Glutamatergic neuron (in vitro differentiated cells): ENCODE results near the gene RWDD3. TPM values are rescaled to one million over a fixed set of nuclear protein-coding genes. Genes with fewer than 3 reads are reported as not detected.

Experiments used
- DNase-seq: peaks from one replicate; pipeline ENCODE4 v3.0.0; 2022
- H3K27ac Mint-ChIP-seq: one replicate; pipeline ENCODE4 v1.8.0; 2020; ENCODE audit warnings: mild to moderate bottlenecking, mixed read lengths, inconsistent platforms; ENCODE audit not compliant: unreplicated experiment
- H3K27me3 Mint-ChIP-seq: one replicate; pipeline ENCODE4 v1.8.0; 2020; ENCODE audit warnings: mild to moderate bottlenecking, moderate library complexity, mixed read lengths, inconsistent platforms; ENCODE audit not compliant: unreplicated experiment
- H3K36me3 Mint-ChIP-seq: one replicate; pipeline ENCODE4 v1.8.0; 2020; ENCODE audit warnings: mild to moderate bottlenecking, mixed read lengths, inconsistent platforms; ENCODE audit not compliant: unreplicated experiment
- H3K4me1 Mint-ChIP-seq: one replicate; pipeline ENCODE4 v1.8.0; 2020; ENCODE audit warnings: mild to moderate bottlenecking, low read depth, mixed read lengths, inconsistent platforms; ENCODE audit not compliant: unreplicated experiment
- H3K4me3 Mint-ChIP-seq: one replicate; pipeline ENCODE4 v1.8.0; 2020; ENCODE audit warnings: mild to moderate bottlenecking, mixed read lengths, inconsistent platforms; ENCODE audit not compliant: unreplicated experiment
- H3K9me3 Mint-ChIP-seq: one replicate; pipeline ENCODE4 v1.8.0; 2020; ENCODE audit warnings: mild to moderate bottlenecking, moderate library complexity, mixed read lengths, inconsistent platforms; ENCODE audit not compliant: unreplicated experiment
- total RNA-seq: library from RNA; stranded (reverse); fragmentation: NEBNext Ultra II Directional; extraction: Animal tissue kit (Norgen Biotek cat#: 25700); gene quantifications from one replicate; pipeline ENCODE4 v1.2.1, GENCODE V29; 2021; ENCODE audit not compliant: unreplicated experiment
- TF ChIP-seq, protein P1 (sequence below): fragments of 200-600 bp; sonication (generic); IDR thresholded peaks from one replicate; pipeline ENCODE4 v1.5.0; 2021; ENCODE audit not compliant: partially characterized antibody, unreplicated experiment

RWDD3 gene
- total RNA-seq, 1 donor from 2014 or later: 17.5 TPM

DNA sequence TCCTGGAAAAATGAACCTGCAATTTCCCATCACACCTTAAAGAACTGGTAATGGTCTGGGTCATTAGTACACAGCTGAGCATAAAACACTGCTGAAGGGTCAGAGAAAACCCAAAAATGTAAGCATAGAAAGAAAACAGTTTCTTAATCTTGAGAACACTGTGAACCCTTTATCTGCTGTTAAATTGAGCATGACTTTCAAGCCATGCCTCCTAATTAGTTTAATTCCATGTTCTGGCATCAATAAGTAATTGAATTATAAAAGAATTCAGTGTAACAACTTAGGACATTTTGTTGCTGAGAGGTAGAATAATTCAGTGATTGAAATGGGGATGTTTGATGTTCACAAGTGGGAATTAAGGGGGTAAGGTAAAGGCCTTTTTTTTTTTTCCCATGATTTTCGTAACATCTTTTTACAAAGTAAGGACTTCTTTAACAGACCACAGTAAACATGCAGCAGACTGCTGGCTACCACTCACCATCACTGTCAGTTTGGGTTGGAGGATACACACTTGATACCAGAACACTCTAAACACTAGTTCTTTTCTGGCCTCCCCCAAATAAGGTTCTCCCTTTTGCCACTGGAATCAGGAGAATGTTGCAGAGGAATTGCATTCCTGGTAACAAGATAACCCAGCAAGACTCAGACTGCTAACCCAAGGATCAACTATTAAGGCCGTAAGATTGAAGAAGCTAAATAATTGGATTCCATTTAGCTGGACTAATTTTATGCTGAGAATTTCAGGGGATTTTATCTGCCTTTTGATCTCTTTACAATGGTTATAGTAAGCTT lies 3.0 kb downstream of the RWDD3 start:
- H3K27ac Mint-ChIP-seq: no peak overlapping the region
- TF ChIP-seq, protein P1, sequence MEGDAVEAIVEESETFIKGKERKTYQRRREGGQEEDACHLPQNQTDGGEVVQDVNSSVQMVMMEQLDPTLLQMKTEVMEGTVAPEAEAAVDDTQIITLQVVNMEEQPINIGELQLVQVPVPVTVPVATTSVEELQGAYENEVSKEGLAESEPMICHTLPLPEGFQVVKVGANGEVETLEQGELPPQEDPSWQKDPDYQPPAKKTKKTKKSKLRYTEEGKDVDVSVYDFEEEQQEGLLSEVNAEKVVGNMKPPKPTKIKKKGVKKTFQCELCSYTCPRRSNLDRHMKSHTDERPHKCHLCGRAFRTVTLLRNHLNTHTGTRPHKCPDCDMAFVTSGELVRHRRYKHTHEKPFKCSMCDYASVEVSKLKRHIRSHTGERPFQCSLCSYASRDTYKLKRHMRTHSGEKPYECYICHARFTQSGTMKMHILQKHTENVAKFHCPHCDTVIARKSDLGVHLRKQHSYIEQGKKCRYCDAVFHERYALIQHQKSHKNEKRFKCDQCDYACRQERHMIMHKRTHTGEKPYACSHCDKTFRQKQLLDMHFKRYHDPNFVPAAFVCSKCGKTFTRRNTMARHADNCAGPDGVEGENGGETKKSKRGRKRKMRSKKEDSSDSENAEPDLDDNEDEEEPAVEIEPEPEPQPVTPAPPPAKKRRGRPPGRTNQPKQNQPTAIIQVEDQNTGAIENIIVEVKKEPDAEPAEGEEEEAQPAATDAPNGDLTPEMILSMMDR: no peak
- H3K4me1 Mint-ChIP-seq: peaks cover 5% of the 10 kb centered on the region
- no peak overlapping the region for H3K4me3 Mint-ChIP-seq
- peaks cover 17% of the 10 kb centered on the region for H3K36me3 Mint-ChIP-seq
- peaks cover 8% of the 10 kb centered on the region for H3K9me3 Mint-ChIP-seq
- peaks cover 1% of the 10 kb centered on the region for H3K27me3 Mint-ChIP-seq
- DNase-seq: no peak

DNA sequence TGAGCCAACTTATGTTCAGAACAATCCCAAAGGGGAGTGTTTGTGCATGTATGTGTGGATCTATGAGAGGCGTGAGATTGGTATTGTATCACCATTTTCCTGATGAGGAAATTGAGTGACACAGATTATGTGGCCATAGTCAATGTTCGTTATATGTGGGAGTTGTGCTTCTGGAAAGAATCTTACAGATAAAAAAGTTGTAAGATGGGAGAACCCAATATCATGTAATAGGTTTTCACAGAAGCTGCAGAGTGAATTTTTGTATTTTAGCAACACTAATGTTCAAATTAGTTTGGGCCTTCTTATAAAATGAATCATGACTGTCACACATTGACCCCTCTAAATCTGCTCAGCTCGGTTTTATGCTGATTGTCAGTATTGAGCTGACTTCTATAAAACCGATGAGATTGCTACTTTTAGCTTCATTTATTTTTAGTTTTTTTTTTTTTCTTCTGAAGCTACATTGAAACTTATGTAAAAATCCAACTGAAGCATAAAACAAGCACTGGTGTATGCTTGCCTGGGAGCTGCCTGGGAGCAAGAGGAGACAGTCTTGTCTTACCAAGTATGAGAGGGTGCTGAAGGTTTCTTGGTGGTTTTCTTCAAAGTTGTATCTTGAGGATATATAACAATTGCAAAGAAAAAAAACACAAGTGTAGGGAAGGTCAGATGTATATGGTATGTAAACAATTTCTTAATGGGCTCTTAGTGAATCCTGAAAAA lies 4.1 kb downstream of the RWDD3 start:
- H3K4me1 Mint-ChIP-seq: peaks cover 3% of the 10 kb centered on the region
- DNase-seq: no peak
- H3K9me3 Mint-ChIP-seq: peaks cover 8% of the 10 kb centered on the region
- peaks cover 21% of the 10 kb centered on the region for H3K36me3 Mint-ChIP-seq
- H3K4me3 Mint-ChIP-seq: no peak overlapping the region
- peaks cover 1% of the 10 kb centered on the region for H3K27me3 Mint-ChIP-seq
- TF ChIP-seq, protein P1: no peak
- H3K27ac Mint-ChIP-seq: no peak overlapping the region

DNA sequence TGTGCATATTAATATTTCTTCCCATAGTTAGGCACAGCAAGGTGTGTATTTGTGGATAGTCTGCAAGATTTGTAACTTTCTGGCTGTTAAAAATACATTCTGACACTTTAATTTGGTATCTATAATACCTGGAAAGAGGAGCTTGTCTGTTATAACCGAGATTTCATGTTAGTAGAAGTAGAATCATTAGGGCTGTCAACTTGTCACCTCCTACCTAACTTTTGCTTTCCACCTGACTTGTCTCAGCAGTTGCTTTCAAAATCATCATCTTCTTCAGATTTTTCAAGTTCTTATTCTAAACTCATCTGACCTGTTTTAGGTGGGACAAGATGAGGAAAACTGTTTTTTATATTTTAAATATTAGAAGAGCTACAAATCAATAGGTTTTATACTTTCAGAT lies 11.0 kb downstream of the RWDD3 start:
- no peaks in the 10 kb centered on the region for H3K4me1 Mint-ChIP-seq
- peaks cover 21% of the 10 kb centered on the region for H3K36me3 Mint-ChIP-seq
- no peak for DNase-seq

DNA sequence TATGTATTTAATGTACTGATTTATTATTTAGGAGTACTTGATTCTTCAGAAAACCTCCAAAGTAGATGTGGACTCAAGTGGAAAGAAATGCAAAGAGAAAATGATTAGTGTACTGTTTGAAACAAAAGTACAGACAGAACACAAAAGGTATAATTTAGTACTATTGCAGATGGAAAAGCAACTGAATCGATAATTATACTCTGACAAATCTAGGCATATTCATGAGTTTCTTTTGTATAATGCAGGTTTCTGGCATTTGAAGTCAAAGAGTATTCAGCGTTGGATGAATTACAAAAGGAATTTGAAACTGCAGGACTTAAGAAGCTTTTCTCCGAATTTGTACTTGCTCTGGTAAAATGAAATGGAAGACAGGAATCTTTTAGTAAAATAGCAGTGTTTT lies 12.5 kb downstream of the RWDD3 start:
- DNase-seq: no peak
- no peaks in the 10 kb centered on the region for H3K9me3 Mint-ChIP-seq
- H3K36me3 Mint-ChIP-seq: peaks cover 9% of the 10 kb centered on the region
- H3K27ac Mint-ChIP-seq: no peak overlapping the region
- H3K4me1 Mint-ChIP-seq: no peaks in the 10 kb centered on the region
- TF ChIP-seq, protein P1: no peak
- peaks cover 1% of the 10 kb centered on the region for H3K27me3 Mint-ChIP-seq
- no peak overlapping the region for H3K4me3 Mint-ChIP-seq

More for the DNA sequence above, 11.0 kb downstream of the RWDD3 start:
- Mint-ChIP-seq H3K27me3 (peaks cover 1% of the 10 kb centered on the region), H3K4me3 (no peak overlapping the region), H3K27ac (no peak overlapping the region), H3K9me3 (peaks cover 5% of the 10 kb centered on the region)
- TF ChIP-seq, protein P1: no peak

DNA sequence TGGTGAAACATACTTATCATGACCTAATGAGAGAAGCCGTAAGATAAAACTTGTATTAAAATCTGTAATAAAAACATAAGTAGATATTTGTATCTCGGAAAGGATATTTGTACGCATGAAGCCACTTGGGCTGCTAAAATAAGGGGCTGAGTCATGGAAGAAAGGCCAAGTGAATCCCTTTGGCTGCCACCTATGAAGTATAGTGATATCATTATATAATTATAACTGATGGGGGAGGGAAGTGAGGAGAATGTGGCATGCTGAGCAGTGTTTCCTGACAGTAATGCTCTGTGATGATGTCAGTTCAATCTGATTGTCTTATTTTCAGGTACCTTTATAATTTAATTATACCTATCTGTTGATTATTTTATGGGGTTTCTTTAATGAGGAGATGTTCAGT lies 13.6 kb downstream of the RWDD3 start:
- H3K9me3 Mint-ChIP-seq: no peaks in the 10 kb centered on the region
- H3K4me1 Mint-ChIP-seq: no peaks in the 10 kb centered on the region
- TF ChIP-seq, protein P1: no peak
- no peaks in the 10 kb centered on the region for H3K27me3 Mint-ChIP-seq
- no peaks in the 10 kb centered on the region for H3K36me3 Mint-ChIP-seq
- no peak for DNase-seq
- no peak overlapping the region for H3K27ac Mint-ChIP-seq
- H3K4me3 Mint-ChIP-seq: no peak overlapping the region
